Measurements from ENCODE around the gene SMARCD3.

The SMARCD3 gene

GRCh38 chr7:151249732-151250072 is 1.2 kb upstream of the SMARCD3 start:
- DNase-seq (ENCODE audit: low read depth in 4 of 4, low spot score in 1 of 4) = no peak

DNA sequence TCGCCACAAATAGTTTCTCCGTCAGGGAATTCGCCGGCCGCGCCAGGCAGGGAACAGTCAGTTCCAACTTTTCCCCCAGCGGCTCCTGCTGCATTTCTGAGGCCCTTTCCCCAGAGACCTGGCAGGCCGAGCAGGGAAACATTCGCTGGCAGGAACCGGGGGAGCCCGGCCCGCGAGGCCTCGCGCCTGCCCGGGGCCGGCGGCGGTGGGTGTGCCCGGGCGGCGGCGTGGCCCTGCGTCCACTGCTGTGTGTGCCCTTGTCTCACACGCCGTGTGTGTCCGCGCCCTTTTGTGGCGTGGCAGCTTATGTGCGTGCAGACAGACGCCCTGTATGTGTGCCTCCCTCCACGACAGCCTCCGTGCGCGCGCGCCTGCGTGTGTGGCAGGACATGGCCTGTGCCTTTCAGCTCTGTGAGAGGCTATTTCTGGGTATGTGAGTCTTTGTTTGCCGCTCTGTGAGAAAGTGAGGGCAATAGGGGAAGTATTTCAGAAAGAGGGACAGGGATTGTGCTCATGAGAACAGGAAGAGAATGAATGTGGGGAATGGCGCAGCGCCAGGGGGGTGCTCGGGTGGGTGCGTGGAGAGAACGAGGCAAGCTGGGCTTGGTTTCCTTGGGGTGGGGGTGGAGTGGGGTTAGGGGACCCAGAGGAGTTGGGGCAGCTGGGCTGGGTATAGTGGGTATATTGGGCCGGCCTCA is 689 bp upstream of the SMARCD3 start:
- DNase-seq (ENCODE audit: low read depth in 4 of 4, low spot score in 1 of 4) = no peak

- DNase-seq (ENCODE audit: low read depth in 4 of 4, low spot score in 1 of 4) = no peak
These were observed 716 bp downstream of the SMARCD3 start for GRCh38 chr7:151247611-151248345.

GRCh38 chr7:151246851-151247580 is 1.5 kb downstream of the SMARCD3 start:
- no peak for DNase-seq (ENCODE audit: low read depth in 4 of 4, low spot score in 1 of 4)

DNA sequence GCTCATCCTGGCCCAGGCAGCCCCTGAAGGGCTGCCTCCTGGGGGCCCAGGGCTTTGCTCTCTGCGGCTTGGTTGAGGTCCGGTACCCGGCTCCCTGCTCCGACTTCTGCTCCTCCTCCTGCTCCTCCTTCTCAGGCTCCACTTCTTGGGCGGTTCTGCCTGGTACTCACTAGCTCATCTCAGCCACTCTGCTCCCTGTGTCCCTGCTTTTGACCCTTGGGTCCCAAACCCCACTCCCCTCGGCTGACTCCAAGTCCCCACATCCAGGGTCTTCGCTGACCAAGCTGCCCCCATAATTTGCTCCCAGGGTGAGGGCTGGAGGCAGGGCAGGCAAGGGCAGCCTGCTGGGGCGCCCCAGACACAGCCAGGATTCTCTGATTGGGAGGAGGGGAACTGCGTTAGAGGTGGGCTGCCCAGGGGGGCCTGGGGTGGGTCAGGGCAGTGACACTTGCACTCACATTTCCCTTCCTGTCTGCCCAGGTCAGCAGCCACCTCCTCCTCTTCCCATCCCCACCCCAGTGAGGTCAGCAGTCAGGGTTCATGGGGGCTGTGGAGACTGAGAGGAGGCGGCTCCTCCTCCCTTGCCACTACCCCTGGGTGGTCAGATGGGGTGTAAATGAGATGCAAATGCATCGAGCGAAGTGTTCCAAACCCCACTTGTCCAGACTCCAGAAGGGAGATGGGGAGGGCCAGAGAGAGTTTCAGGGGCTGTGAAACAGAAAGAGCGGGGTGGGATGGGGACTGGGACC is 2.2 kb downstream of the SMARCD3 start:
- DNase-seq (ENCODE audit: low read depth in 4 of 4, low spot score in 1 of 4) = no peak

DNA sequence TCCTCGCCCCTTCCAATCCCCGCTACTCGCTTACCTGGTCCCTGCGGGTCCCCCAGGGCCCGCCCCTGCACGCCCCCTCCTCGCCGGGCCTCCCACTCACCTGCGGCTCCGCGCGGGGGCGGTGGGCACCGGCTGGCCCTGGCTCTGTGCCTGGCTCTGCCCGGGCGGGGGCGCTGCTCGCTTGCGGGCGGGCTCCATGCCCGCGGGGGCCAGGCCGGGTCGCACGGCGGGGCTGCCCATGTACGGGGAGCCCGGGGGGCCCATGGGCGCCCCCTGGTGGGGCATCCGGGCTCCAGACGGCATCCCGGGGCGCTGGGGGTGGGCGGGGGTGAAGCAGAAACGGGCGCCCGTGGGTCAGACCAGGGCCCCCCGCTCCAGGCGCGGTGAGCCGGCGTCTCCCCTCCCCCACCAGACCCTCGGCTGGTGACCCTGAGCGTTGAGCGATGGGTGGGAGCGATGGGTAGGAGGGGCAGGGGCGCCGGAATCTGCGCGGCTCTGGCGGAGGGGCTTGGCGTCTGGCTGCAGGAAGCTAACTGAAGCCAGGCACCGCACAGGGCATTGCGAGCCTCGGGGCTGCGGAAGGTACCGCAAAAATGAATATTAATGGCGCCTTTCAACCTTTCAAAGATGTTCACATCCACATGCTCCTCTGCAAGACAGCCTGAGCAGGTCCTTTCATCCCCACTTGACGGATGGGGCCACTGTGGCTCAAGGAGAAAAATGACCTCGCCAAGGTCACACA is 3.0 kb downstream of the SMARCD3 start:
- peak in 2 of 4 experiments; percentile 40 to 56 for DNase-seq (ENCODE audit: low read depth in 4 of 4, low spot score in 1 of 4)

GRCh38 chr7:151244841-151245346 is 3.6 kb downstream of the SMARCD3 start:
- DNase-seq (ENCODE audit: low read depth in 4 of 4, low spot score in 1 of 4) = no peak

DNA sequence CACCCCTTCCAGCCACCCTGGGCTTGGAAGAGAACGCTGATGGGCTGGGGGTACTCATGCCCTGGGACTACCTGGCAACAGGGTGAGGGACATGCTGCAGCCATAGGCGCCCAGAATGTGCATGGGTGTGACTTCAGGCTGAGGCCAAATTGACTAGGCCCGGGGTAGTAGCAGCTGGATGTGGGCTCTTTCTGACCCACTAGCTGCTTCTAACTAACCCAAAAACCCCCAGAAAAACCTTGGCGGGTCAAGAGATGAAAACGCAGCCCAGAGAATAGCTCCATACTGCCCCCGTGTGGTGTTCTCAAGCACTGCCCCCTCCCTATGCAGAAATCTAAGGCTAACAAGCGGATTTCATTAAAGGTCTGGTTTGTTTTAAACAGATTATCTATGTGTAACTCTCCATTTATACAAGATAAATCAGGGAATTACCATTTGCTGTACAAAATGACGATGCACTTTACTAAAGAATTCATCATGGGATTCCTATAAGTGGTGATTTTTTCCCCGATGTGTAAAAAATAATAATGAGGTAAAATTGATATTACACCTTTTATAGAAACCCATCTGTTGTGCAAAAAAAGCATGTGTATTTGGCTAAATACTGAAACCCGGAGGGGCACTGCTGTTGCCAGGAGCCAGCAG is 4.2 kb downstream of the SMARCD3 start:
- peak in 1 of 4 experiments; percentile 52 for DNase-seq (ENCODE audit: low read depth in 4 of 4, low spot score in 1 of 4)

DNA sequence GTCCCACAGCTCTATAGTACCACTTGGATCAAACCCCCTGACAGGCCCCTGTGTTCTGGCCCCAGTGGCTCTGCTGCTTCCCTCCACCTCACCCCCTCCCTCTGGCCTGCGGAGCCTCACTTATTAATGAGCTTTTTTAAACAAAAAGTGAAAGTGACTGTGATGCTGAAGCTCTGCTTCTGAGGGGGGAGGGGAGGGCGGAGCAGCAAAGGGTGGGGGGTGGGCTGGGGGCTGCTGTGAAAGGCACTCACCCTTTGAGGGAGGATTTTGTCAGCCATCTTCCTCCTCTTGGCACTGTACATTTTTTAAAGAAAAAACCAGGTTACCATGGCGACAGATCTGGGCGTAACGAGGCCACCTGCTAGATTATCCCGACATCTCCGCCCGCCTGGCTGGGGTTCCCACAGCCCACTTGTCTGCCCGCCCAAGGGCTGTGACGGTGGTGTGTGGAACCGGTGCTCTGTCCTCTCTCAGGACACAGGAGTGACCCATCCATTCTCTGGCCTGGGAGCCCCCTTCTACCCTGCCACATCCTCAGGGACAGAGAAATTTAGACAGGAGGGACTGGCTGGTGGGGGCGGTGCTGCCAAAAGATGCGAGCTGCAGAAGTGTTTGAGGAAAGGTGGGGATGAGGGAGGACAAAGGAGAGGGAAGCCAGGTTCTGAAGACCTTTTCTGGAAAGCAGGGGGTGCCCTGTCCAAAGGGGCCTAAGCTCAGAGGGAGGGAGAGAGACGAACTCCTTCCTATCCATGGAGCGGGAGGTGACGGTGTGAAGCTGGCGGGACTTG is 4.9 kb downstream of the SMARCD3 start:
- no peak for DNase-seq (ENCODE audit: low read depth in 4 of 4, low spot score in 1 of 4)

- DNase-seq (ENCODE audit: low read depth in 4 of 4, low spot score in 1 of 4) = no peak
These were observed 5.5 kb downstream of the SMARCD3 start for GRCh38 chr7:151243045-151243349.

GRCh38 chr7:151242159-151243044 is 6.1 kb downstream of the SMARCD3 start:
- DNase-seq (ENCODE audit: low read depth in 4 of 4, low spot score in 1 of 4) = no peak

- no peak for DNase-seq (ENCODE audit: low read depth in 4 of 4, low spot score in 1 of 4)
These were observed 6.8 kb downstream of the SMARCD3 start for GRCh38 chr7:151241755-151242096.

DNA sequence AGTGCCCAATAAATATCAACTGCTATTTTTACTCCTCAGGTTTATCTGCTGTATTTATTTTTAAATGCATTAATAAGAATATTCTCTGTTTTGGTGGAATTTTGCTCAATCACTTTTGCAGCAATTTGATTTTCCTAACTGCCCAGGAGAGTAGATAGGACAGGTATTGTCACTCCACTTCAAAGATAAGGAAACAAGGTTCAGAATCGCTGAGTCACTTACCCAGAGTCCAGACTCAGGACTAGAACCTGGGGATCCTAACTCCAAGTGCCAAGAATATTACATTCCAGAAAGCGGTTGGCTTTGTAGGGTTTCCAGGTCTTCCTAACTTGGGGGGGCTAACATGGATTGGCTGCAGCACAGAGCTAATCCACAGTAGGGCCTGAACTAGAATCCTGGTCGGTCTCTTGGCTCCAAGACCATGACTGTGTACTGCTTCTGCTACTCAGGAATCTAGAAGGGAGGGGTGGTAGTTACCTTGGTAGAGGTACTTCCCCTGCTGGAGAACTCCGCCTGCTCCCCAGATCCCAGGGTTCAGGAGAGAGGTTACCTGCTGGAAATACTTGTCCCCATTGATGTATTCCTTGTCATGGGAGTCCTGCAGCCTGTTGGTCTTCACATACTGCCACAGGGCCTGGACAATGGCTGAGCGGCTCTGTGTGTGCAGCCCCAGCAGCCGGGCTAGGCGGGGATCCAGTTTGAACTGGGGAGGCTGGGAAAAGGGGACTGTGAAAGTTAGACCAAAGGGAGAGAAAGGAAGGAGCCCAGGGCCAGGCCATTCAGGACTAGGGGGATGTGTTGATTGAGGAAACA is 7.3 kb downstream of the SMARCD3 start:
- no peak for DNase-seq (ENCODE audit: low read depth in 4 of 4, low spot score in 1 of 4)

DNA sequence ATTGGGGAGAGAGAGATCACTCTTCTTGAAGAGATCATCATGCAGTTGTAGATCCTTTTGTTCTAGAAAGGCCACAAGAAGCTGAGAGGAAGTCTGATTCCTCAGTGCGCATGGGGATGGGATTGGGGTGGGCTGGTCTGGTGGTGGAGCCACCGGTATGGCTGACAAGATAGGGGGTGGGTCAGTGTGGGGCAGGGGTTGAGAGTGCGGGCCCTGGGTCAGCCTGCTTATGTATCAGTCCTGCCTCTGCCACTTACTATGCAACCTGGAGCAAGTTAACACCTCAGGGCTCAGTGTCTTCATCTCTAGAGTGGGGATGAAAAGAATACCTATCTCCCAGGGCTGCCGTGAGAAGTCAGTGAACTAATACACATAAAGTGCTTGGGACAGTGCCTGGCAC is 8.0 kb downstream of the SMARCD3 start:
- no peak for DNase-seq (ENCODE audit: low read depth in 4 of 4, low spot score in 1 of 4)

DNA sequence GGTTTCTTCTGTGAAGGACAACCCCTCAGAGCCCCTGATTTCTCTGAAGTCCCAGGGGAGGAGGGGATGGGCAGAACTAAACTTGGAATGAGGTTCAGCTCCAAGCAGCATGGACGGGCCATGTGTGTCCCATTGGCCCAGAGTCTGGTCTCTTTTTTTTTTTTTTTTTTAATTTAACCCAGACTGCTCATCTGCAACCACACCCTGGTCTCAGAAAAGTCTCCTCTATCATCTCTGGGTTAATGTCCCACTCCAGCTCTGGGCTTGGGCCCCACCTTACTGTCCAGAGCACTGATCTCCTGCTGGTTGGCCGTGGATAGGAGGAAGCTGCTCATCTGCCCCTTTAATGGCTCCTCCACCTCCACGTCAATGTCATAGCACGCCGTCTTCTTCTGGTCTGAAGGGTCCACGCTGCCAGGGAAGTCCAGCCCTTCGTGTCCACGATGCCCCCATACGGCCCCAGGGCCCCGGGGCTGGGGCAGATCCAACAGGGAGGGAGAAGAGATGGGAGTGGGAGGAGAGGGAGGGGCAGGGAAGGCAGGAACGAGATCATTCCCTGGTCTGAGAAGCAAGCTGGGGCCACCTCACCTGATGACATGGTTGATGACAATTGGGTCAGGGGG is 8.5 kb downstream of the SMARCD3 start:
- DNase-seq (ENCODE audit: low read depth in 4 of 4, low spot score in 1 of 4) = no peak

- DNase-seq (ENCODE audit: low read depth in 4 of 4, low spot score in 1 of 4) = no peak
These were observed 9.3 kb downstream of the SMARCD3 start for GRCh38 chr7:151238924-151239836.
